Rectal smooth muscle tissue (tissue), 1 donor: Measurements from ENCODE around the gene DRAXIN.

Source experiments
- H3K27ac ChIP-seq: one replicate; pipeline ENCODE4 v1.7.0; 2013; ENCODE audit warnings: low read depth, low read length, inconsistent platforms
- H3K27me3 ChIP-seq: one replicate; pipeline ENCODE4 v1.7.0; 2013; ENCODE audit warnings: low read length; ENCODE audit not compliant: control insufficient read depth, insufficient read depth
- H3K36me3 ChIP-seq: one replicate; pipeline ENCODE4 v1.7.0; 2013; ENCODE audit warnings: low read length; ENCODE audit not compliant: control insufficient read depth, insufficient read depth
- H3K4me1 ChIP-seq: one replicate; pipeline ENCODE4 v1.7.0; 2013; ENCODE audit warnings: low read length; ENCODE audit not compliant: control insufficient read depth, insufficient read depth
- H3K4me3 ChIP-seq: one replicate; pipeline ENCODE4 v1.7.0; 2013; ENCODE audit warnings: low read length
- H3K9ac ChIP-seq: one replicate; pipeline ENCODE4 v1.7.0; 2013; ENCODE audit warnings: low read length

Gene DRAXIN

GRCh38 chr1:11740258-11741192 is 49.0 kb downstream of the DRAXIN start:
- no peak overlapping the region for H3K27ac ChIP-seq
- no peak overlapping the region for H3K4me3 ChIP-seq
- H3K4me1 ChIP-seq = peaks cover 3% of the 10 kb centered on the region
- H3K9ac ChIP-seq = no peak overlapping the region
- no peaks in the 10 kb centered on the region for H3K36me3 ChIP-seq
- no peaks in the 10 kb centered on the region for H3K27me3 ChIP-seq

DNA sequence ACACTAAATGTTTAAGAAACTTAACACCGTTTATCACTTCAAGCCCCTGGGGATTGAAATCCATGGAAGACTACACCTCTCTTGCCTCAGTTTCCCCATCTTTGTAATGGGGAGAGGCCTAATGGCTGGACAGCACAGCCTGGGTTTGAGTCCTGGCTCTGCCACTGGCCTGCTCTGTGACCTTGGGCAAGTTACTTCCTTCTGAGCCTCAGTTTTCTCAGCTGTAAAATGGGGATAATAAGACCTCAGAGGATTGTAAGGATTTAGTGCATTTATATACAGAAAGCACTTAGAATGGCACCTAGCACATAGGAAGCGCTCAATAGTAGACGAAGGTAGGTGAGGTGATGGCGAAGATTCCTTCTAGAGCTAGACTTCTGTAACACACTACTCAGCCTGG is 50.0 kb downstream of the DRAXIN start:
- H3K36me3 ChIP-seq = peaks cover 5% of the 10 kb centered on the region

DNA sequence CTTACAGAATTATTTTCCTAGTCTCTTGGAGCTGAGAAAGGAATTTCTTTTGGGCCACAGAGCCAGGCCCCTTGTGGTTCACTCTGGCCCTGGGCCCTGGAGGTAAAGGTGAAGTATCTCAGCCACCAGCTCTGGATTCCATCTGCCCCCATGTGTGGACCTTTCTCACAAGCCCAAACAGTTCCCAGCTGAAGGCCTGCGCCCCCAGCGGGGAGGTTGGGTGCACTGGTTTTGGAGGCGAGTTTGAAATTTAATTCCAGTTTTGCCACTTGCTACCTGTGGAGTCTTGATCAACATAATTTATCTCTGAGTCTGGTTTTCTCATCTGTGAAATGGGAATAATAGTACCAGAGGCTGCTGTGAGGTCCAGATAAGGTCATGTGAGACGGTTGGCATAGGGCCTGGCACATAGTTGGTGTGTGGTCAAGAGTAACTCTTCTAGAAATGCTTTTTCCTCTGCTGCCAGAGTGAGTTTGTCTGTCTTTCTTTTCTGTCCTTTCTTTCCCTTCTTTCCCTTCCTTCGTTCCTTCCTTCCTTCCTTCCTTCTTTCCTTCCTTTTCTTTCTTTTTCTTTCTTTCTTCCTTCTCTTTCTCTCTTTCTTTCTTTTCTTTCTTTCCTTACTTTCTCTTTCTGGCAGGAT is 50.5 kb downstream of the DRAXIN start:
- Histone ChIP-seq H3K4me1 (no peaks in the 10 kb centered on the region), H3K9ac (no peak overlapping the region), H3K36me3 (peaks cover 5% of the 10 kb centered on the region), H3K27me3 (no peaks in the 10 kb centered on the region), H3K4me3 (no peak overlapping the region), H3K27ac (no peak overlapping the region)

More for the DNA sequence above, 50.0 kb downstream of the DRAXIN start:
- H3K9ac ChIP-seq = no peak overlapping the region
- no peaks in the 10 kb centered on the region for H3K27me3 ChIP-seq
- H3K4me1 ChIP-seq = no peaks in the 10 kb centered on the region
- H3K27ac ChIP-seq = no peak overlapping the region
- no peak overlapping the region for H3K4me3 ChIP-seq

DNA sequence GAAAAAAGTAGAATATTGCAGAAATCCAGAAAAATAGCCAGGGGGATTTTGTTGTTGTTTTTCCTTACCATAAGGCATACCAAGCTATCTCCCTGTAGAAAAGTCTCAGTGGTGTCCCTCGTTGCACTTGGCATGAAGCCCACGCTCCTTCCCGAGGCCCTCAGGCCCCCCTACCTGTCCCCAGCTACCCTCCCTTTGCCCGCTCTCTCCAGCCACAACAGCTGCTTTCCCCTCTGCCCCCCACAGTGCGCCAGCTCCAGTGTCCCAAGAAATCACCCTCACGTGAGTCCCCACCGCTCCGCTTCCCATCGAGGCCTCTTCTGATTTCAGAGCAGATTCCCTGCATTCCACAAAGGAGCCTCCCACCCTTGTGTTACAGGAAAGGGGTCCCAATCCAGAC is 52.8 kb downstream of the DRAXIN start:
- H3K9ac ChIP-seq = no peak overlapping the region
- no peaks in the 10 kb centered on the region for H3K27me3 ChIP-seq
- no peak overlapping the region for H3K4me3 ChIP-seq
- no peaks in the 10 kb centered on the region for H3K4me1 ChIP-seq
- no peak overlapping the region for H3K27ac ChIP-seq
- peaks cover 9% of the 10 kb centered on the region for H3K36me3 ChIP-seq

DNA sequence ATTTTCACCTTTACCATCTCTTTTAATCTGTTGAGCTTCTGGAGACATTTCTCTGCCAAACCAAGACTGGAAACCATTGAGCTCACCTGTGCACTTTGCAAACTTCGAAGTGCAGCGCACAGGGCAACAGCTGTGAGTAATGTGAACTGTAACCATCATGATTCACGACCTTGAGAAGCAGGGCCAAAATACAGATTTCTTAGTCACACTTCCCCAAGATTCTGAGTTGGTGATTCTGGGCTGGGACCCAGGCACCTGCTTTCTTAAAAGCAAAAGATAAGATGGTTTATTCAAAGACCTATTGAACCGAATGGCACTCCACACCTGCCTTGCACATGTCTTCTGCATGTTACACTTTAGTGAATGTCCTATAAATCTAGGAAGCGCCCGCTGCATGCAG is 54.6 kb downstream of the DRAXIN start:
- Histone ChIP-seq H3K4me3 (no peak overlapping the region), H3K27ac (no peak overlapping the region), H3K36me3 (peaks cover 9% of the 10 kb centered on the region), H3K27me3 (no peaks in the 10 kb centered on the region), H3K9ac (no peak overlapping the region), H3K4me1 (no peaks in the 10 kb centered on the region)

- peaks cover 9% of the 10 kb centered on the region for H3K36me3 ChIP-seq
- H3K4me1 ChIP-seq = no peaks in the 10 kb centered on the region
- no peak overlapping the region for H3K4me3 ChIP-seq
- no peaks in the 10 kb centered on the region for H3K27me3 ChIP-seq
- no peak overlapping the region for H3K27ac ChIP-seq
- H3K9ac ChIP-seq = no peak overlapping the region
Observed at GRCh38 chr1:11746795-11747487, 55.4 kb downstream of the DRAXIN start.

GRCh38 chr1:11748294-11749202 is 57.0 kb downstream of the DRAXIN start:
- Histone ChIP-seq H3K4me3 (no peak overlapping the region), H3K27ac (no peak overlapping the region), H3K36me3 (peaks cover 9% of the 10 kb centered on the region), H3K4me1 (no peaks in the 10 kb centered on the region), H3K27me3 (no peaks in the 10 kb centered on the region), H3K9ac (no peak overlapping the region)

DNA sequence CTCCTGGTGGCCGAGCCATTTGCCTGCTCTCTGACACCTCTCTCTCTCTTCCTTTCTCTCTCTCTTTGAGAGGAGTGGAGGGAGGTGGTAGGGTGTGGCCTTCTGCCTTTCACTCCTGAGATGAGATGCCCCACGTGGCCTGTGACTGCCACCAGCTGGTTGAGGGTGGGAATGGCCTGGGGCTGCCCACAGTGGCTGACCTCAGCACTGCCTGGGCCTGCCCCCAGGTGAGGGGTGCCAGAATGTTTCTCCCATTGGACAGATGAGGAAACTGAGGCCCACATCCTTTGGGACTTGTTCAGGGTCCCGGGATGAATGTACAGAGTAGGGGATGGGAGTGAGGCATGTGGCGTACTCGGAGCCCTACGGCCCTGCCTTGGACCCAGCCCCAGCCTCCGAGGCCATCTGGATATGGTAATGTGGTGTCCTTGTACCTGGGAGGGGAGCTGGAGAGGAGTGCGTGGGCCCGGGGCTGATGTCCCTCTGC is 57.7 kb downstream of the DRAXIN start:
- H3K9ac ChIP-seq = no peak overlapping the region

GRCh38 chr1:11749996-11750395 is 58.5 kb downstream of the DRAXIN start:
- Histone ChIP-seq H3K9ac (no peak overlapping the region), H3K4me1 (no peaks in the 10 kb centered on the region), H3K4me3 (no peak overlapping the region), H3K27ac (no peak overlapping the region), H3K27me3 (no peaks in the 10 kb centered on the region), H3K36me3 (peaks cover 9% of the 10 kb centered on the region)

More for the DNA sequence above, 57.7 kb downstream of the DRAXIN start:
- Histone ChIP-seq H3K27ac (no peak overlapping the region), H3K27me3 (no peaks in the 10 kb centered on the region), H3K4me3 (no peak overlapping the region), H3K36me3 (peaks cover 9% of the 10 kb centered on the region), H3K4me1 (no peaks in the 10 kb centered on the region)

- Histone ChIP-seq H3K9ac (no peak overlapping the region), H3K4me3 (no peak overlapping the region), H3K27me3 (no peaks in the 10 kb centered on the region), H3K36me3 (peaks cover 8% of the 10 kb centered on the region), H3K27ac (no peak overlapping the region), H3K4me1 (no peaks in the 10 kb centered on the region)
Observed at GRCh38 chr1:11751087-11751486, 59.6 kb downstream of the DRAXIN start.

DNA sequence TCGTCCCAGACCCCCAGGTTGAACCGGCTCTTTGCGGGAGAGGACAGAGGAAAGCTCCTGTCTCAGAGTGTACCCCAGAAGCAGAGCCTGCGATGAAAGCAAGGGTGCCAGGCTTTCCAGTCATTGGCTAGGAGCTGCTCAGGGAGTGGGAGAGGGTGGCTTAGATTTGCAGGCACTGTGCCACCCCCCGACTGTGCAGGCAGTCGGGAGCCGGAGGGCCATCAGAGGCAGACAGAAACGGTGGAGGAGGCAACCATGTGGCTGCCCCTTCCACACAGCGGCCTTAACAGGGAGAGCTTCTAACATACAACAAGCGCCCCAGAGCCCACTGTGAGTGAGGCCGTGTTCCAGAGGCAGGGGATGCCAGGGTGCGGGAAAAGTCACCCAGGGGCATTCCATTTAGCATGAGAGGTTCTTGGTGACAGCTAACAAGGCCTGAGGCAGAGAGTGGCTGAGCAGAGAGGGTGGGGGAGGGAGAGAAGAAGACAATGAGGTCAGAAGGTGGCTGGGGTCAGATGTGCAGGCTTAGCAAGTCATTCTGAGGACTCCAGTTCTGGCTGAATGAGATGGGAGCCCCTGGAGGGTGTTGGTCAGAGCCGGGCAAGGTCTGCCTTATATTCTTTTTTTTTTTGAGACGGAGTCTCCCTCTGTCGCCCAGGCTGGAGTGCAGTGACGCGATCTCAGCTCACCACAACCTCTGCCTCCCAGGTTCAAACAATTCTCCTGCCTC is 61.0 kb downstream of the DRAXIN start:
- no peak overlapping the region for H3K4me3 ChIP-seq
- no peaks in the 10 kb centered on the region for H3K27me3 ChIP-seq
- H3K9ac ChIP-seq = no peak overlapping the region
- no peaks in the 10 kb centered on the region for H3K4me1 ChIP-seq
- H3K27ac ChIP-seq = no peak overlapping the region
- peaks cover 2% of the 10 kb centered on the region for H3K36me3 ChIP-seq
